ENCODE results near the gene PLB1. TPM values are rescaled to one million over a fixed set of nuclear protein-coding genes. Genes with fewer than 3 reads are reported as not detected.
"Not testable (repeated sequence)": the region's sequence is repeated elsewhere in the genome, so short reads cannot be mapped to it uniquely, and the experiment has no call there.

The PLB1 gene
- total RNA-seq, 1 experiment from 2014 or later = 0.40 TPM

GRCh38 chr2:28665041-28665704 is 169.3 kb downstream of the PLB1 start:
- CTCF ChIA-PET = interaction anchor here (0.5 kb wide), 1 partner anchor 72 kb away, joined by 7 read pairs; no protein-coding TSS in a partner anchor
- no peak for ATAC-seq
- BruUV-seq (replicated peaks) = no TSS peak
- peaks cover 39% of the 10 kb centered on the region for H3K4me1 ChIP-seq (ENCODE audit: insufficient read depth, low read length)
- no peaks in the 10 kb centered on the region for H3K79me2 ChIP-seq (ENCODE audit: low read length)
- no peak overlapping the region for H2AFZ ChIP-seq (ENCODE audit: low read length)
- H3K9me2 ChIP-seq (replicated peaks; ENCODE audit: low read length) = no peaks in the 10 kb centered on the region
- no peaks in the 10 kb centered on the region for H3K27me3 ChIP-seq (ENCODE audit: low read length)
- H3K4me3 ChIP-seq (ENCODE audit: low read length) = no peak overlapping the region
- H3K36me3 ChIP-seq (ENCODE audit: low read depth, low read length) = no peaks in the 10 kb centered on the region
- no peak overlapping the region for H3K27ac ChIP-seq (ENCODE audit: low read length)
- no peaks in the 10 kb centered on the region for H4K20me1 ChIP-seq (ENCODE audit: low read length)
- peaks cover 5% of the 10 kb centered on the region for H3F3A ChIP-seq (ENCODE audit: low read length, unreplicated experiment)
- H3K4me2 ChIP-seq (ENCODE audit: low read length) = no peak overlapping the region
- intact Hi-C loops (cut with micrococcal nuclease) = no loop called here
- no peak overlapping the region for H3K9ac ChIP-seq (ENCODE audit: low read length)
- TF ChIP-seq EZH2 (IDR thresholded peaks at IDR 0.05; ENCODE audit: low read length, unreplicated experiment) (no peak), EZH2phosphoT487 (IDR thresholded peaks at IDR 0.05; ENCODE audit: borderline replicate concordance, low read length) (no peak), CTCF (conservative IDR thresholded peaks at IDR 0.05; ENCODE audit: low read depth, low read length) (no peak)
- POLR2A ChIA-PET (ENCODE audit: unreplicated experiment) = interaction anchor here (0.7 kb wide), 2 partner anchors 31 to 396 kb away, joined by 3 to 4 read pairs; no protein-coding TSS in a partner anchor
- DNase-seq = no peak
- no peaks in the 10 kb centered on the region for H3K9me3 ChIP-seq (ENCODE audit: low read length)

GRCh38 chr2:28665811-28666377 is 170.0 kb downstream of the PLB1 start:
- POLR2A ChIA-PET (ENCODE audit: unreplicated experiment) = interaction anchor here (0.6 kb wide), 1 partner anchor 86 kb away, joined by 3 read pairs; the partner anchor contains the start of gene PPP1CB
- H3K4me2 ChIP-seq (ENCODE audit: low read length); H3F3A ChIP-seq (ENCODE audit: low read length, unreplicated experiment); H3K4me3 ChIP-seq (ENCODE audit: low read length); H2AFZ ChIP-seq (ENCODE audit: low read length); H3K9me3 ChIP-seq (ENCODE audit: low read length); H3K27me3 ChIP-seq (ENCODE audit: low read length); H3K9ac ChIP-seq (ENCODE audit: low read length); H3K9me2 ChIP-seq (replicated peaks; ENCODE audit: low read length); ATAC-seq; DNase-seq; CTCF ChIA-PET; H4K20me1 ChIP-seq (ENCODE audit: low read length); H3K36me3 ChIP-seq (ENCODE audit: low read depth, low read length); intact Hi-C loops (cut with micrococcal nuclease); BruUV-seq (replicated peaks); H3K27ac ChIP-seq (ENCODE audit: low read length); H3K79me2 ChIP-seq (ENCODE audit: low read length): not testable (repeated sequence)
- peaks cover 34% of the 10 kb centered on the region for H3K4me1 ChIP-seq (ENCODE audit: insufficient read depth, low read length)

DNA sequence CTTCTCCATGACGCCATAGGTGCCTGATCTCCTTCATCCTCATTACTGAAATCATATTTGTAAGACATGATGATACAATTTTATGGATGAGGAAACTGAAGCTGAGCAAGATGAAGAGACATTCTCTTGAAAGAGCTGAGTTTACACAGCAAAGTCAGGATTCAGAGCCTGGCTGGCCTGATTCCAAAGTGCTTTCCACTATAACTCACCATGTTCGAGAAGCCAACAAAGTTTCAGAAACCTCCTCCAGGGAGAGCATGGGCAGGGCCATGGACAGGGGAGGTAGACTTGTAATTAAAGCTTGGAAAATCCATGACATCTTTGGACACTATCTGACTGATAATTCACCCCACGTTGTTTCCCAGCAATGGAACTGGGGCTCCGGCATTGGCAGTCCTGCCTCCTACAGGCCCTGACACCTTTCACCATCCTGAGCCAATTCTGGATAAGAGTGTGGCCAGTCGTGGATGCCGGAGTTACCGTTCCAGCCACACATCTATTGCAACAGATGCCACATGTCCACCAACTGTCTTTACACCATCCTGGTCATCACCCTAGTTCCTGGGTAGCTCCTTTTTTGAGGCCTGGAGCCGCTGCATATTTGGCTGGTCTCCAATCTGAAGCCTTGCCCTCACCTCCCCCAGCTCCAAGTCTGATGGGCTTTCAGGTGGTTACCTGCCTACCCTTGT is 170.8 kb downstream of the PLB1 start:
- no peak overlapping the region for H3K4me2 ChIP-seq (ENCODE audit: low read length)
- no peaks in the 10 kb centered on the region for H3K9me3 ChIP-seq (ENCODE audit: low read length)
- no peak overlapping the region for H3K4me3 ChIP-seq (ENCODE audit: low read length)
- BruUV-seq (replicated peaks) = no TSS peak
- ChIA-PET POLR2A (ENCODE audit: unreplicated experiment) (interaction anchor here (0.6 kb wide), 1 partner anchor 85 kb away, joined by 3 read pairs; the partner anchor contains the start of gene PPP1CB), CTCF (no interaction called here)
- no peak overlapping the region for H3K27ac ChIP-seq (ENCODE audit: low read length)
- no peaks in the 10 kb centered on the region for H3K79me2 ChIP-seq (ENCODE audit: low read length)
- no peak for ATAC-seq
- no peak overlapping the region for H3K9ac ChIP-seq (ENCODE audit: low read length)
- intact Hi-C loops (cut with micrococcal nuclease) = no loop called here
- H3K9me2 ChIP-seq (replicated peaks; ENCODE audit: low read length) = no peaks in the 10 kb centered on the region
- H3F3A ChIP-seq (ENCODE audit: low read length, unreplicated experiment) = no peaks in the 10 kb centered on the region
- no peaks in the 10 kb centered on the region for H4K20me1 ChIP-seq (ENCODE audit: low read length)
- no peaks in the 10 kb centered on the region for H3K36me3 ChIP-seq (ENCODE audit: low read depth, low read length)
- H2AFZ ChIP-seq (ENCODE audit: low read length) = no peak overlapping the region
- H3K4me1 ChIP-seq (ENCODE audit: insufficient read depth, low read length) = peaks cover 27% of the 10 kb centered on the region
- DNase-seq = no peak
- H3K27me3 ChIP-seq (ENCODE audit: low read length) = no peaks in the 10 kb centered on the region
- TF ChIP-seq EZH2 (IDR thresholded peaks at IDR 0.05; ENCODE audit: low read length, unreplicated experiment) (no peak), EZH2phosphoT487 (IDR thresholded peaks at IDR 0.05; ENCODE audit: borderline replicate concordance, low read length) (no peak), CTCF (conservative IDR thresholded peaks at IDR 0.05; ENCODE audit: low read depth, low read length) (no peak)
